ENCODE measurements around the gene PDPN.
"Not testable (repeated sequence)": the region's sequence is repeated elsewhere in the genome, so short reads cannot be mapped to it uniquely, and the experiment has no call there.

PDPN gene

GRCh38 chr1:13556224-13556764 is 27.3 kb upstream of the PDPN start:
- ATAC-seq: no peak
- H3K27me3 Mint-ChIP-seq: peaks cover 1% of the 10 kb centered on the region
- no peaks in the 10 kb centered on the region for H3K36me3 Mint-ChIP-seq (ENCODE audit: low read depth)

GRCh38 chr1:13560541-13560940 is 23.1 kb upstream of the PDPN start:
- ATAC-seq: no peak
- H3K4me3 Mint-ChIP-seq: no peak overlapping the region
- no peaks in the 10 kb centered on the region for H3K36me3 Mint-ChIP-seq (ENCODE audit: low read depth)
- H3K4me1 Mint-ChIP-seq: no peaks in the 10 kb centered on the region
- no peak for DNase-seq
- no peak overlapping the region for H3K27ac Mint-ChIP-seq
- H3K9me3 Mint-ChIP-seq: no peaks in the 10 kb centered on the region
- H3K27me3 Mint-ChIP-seq: peaks cover 5% of the 10 kb centered on the region

More at GRCh38 chr1:13556224-13556764, 27.3 kb upstream of the PDPN start:
- Mint-ChIP-seq H3K9me3 (no peaks in the 10 kb centered on the region), H3K4me1 (no peaks in the 10 kb centered on the region), H3K27ac (no peak overlapping the region), H3K4me3 (no peak overlapping the region)
- DNase-seq: no peak

GRCh38 chr1:13562981-13563380 is 20.7 kb upstream of the PDPN start:
- not testable (repeated sequence) for H3K9me3 Mint-ChIP-seq; H3K27me3 Mint-ChIP-seq; H3K36me3 Mint-ChIP-seq (ENCODE audit: low read depth); H3K4me3 Mint-ChIP-seq; H3K4me1 Mint-ChIP-seq; H3K27ac Mint-ChIP-seq; DNase-seq; ATAC-seq

GRCh38 chr1:13564073-13564472 is 19.6 kb upstream of the PDPN start:
- H3K27ac Mint-ChIP-seq: no peak overlapping the region
- peaks cover 7% of the 10 kb centered on the region for H3K27me3 Mint-ChIP-seq
- DNase-seq: no peak
- no peaks in the 10 kb centered on the region for H3K9me3 Mint-ChIP-seq
- no peak overlapping the region for H3K4me3 Mint-ChIP-seq
- H3K36me3 Mint-ChIP-seq (ENCODE audit: low read depth): no peaks in the 10 kb centered on the region
- no peaks in the 10 kb centered on the region for H3K4me1 Mint-ChIP-seq
- no peak for ATAC-seq

GRCh38 chr1:13570435-13570834 is 13.2 kb upstream of the PDPN start:
- H3K27me3 Mint-ChIP-seq: peaks cover 17% of the 10 kb centered on the region
- H3K36me3 Mint-ChIP-seq (ENCODE audit: low read depth); ATAC-seq; H3K27ac Mint-ChIP-seq; H3K9me3 Mint-ChIP-seq; H3K4me1 Mint-ChIP-seq; H3K4me3 Mint-ChIP-seq; DNase-seq: not testable (repeated sequence)

- Mint-ChIP-seq H3K9me3 (no peaks in the 10 kb centered on the region), H3K27me3 (peaks cover 17% of the 10 kb centered on the region), H3K4me1 (no peaks in the 10 kb centered on the region), H3K27ac (no peak overlapping the region), H3K36me3 (ENCODE audit: low read depth) (no peaks in the 10 kb centered on the region), H3K4me3 (no peak overlapping the region)
- ATAC-seq: no peak
- no peak for DNase-seq
Measured at GRCh38 chr1:13570924-13571323, 12.7 kb upstream of the PDPN start.

GRCh38 chr1:13573586-13573985 is 10.0 kb upstream of the PDPN start:
- H3K4me3 Mint-ChIP-seq: no peak overlapping the region
- H3K4me1 Mint-ChIP-seq: no peaks in the 10 kb centered on the region
- no peaks in the 10 kb centered on the region for H3K36me3 Mint-ChIP-seq (ENCODE audit: low read depth)
- H3K27ac Mint-ChIP-seq: no peak overlapping the region
- ATAC-seq: no peak
- DNase-seq: no peak
- H3K27me3 Mint-ChIP-seq: peaks cover 22% of the 10 kb centered on the region
- H3K9me3 Mint-ChIP-seq: no peaks in the 10 kb centered on the region

GRCh38 chr1:13576926-13577325 is 6.7 kb upstream of the PDPN start:
- ATAC-seq (no peak), DNase-seq (no peak)
- Mint-ChIP-seq H3K27ac (no peak overlapping the region), H3K36me3 (ENCODE audit: low read depth) (no peaks in the 10 kb centered on the region), H3K4me3 (no peak overlapping the region), H3K4me1 (no peaks in the 10 kb centered on the region), H3K9me3 (no peaks in the 10 kb centered on the region), H3K27me3 (peaks cover 27% of the 10 kb centered on the region)

GRCh38 chr1:13577846-13578245 is 5.8 kb upstream of the PDPN start:
- no peak for DNase-seq
- H3K36me3 Mint-ChIP-seq (ENCODE audit: low read depth): no peaks in the 10 kb centered on the region
- ATAC-seq: no peak
- no peaks in the 10 kb centered on the region for H3K9me3 Mint-ChIP-seq
- no peaks in the 10 kb centered on the region for H3K4me1 Mint-ChIP-seq
- H3K27ac Mint-ChIP-seq: no peak overlapping the region
- H3K27me3 Mint-ChIP-seq: peaks cover 36% of the 10 kb centered on the region
- no peak overlapping the region for H3K4me3 Mint-ChIP-seq

GRCh38 chr1:13581446-13581845 is 2.2 kb upstream of the PDPN start:
- ATAC-seq (no peak), DNase-seq (no peak)
- Mint-ChIP-seq H3K4me1 (no peaks in the 10 kb centered on the region), H3K4me3 (no peak overlapping the region), H3K9me3 (no peaks in the 10 kb centered on the region), H3K27ac (no peak overlapping the region), H3K36me3 (ENCODE audit: low read depth) (no peaks in the 10 kb centered on the region), H3K27me3 (peaks cover 58% of the 10 kb centered on the region)

GRCh38 chr1:13582713-13583443 is 754 bp upstream of the PDPN start:
- peaks cover 64% of the 10 kb centered on the region for H3K27me3 Mint-ChIP-seq
- H3K27ac Mint-ChIP-seq: no peak overlapping the region
- no peak overlapping the region for H3K4me3 Mint-ChIP-seq
- H3K9me3 Mint-ChIP-seq: no peaks in the 10 kb centered on the region
- DNase-seq (no peak), ATAC-seq (no peak)
- H3K4me1 Mint-ChIP-seq: no peaks in the 10 kb centered on the region
- no peaks in the 10 kb centered on the region for H3K36me3 Mint-ChIP-seq (ENCODE audit: low read depth)

GRCh38 chr1:13583966-13584791 is 547 bp downstream of the PDPN start:
- DNase-seq (no peak), ATAC-seq (peak; percentile 15)
- no peaks in the 10 kb centered on the region for H3K36me3 Mint-ChIP-seq (ENCODE audit: low read depth)
- no peak overlapping the region for H3K4me3 Mint-ChIP-seq
- H3K9me3 Mint-ChIP-seq: no peaks in the 10 kb centered on the region
- H3K4me1 Mint-ChIP-seq: no peaks in the 10 kb centered on the region
- no peak overlapping the region for H3K27ac Mint-ChIP-seq
- H3K27me3 Mint-ChIP-seq: peaks cover 59% of the 10 kb centered on the region

GRCh38 chr1:13584876-13585611 is 1.4 kb downstream of the PDPN start:
- Mint-ChIP-seq H3K27me3 (peaks cover 58% of the 10 kb centered on the region), H3K4me3 (no peak overlapping the region), H3K9me3 (no peaks in the 10 kb centered on the region), H3K4me1 (no peaks in the 10 kb centered on the region), H3K36me3 (ENCODE audit: low read depth) (no peaks in the 10 kb centered on the region), H3K27ac (no peak overlapping the region)
- ATAC-seq (no peak), DNase-seq (no peak)

GRCh38 chr1:13585612-13585991 is 2.0 kb downstream of the PDPN start:
- H3K27me3 Mint-ChIP-seq: peaks cover 61% of the 10 kb centered on the region
- H3K4me3 Mint-ChIP-seq: no peak overlapping the region
- H3K4me1 Mint-ChIP-seq: no peaks in the 10 kb centered on the region
- ATAC-seq (no peak), DNase-seq (no peak)
- no peaks in the 10 kb centered on the region for H3K36me3 Mint-ChIP-seq (ENCODE audit: low read depth)
- H3K27ac Mint-ChIP-seq: no peak overlapping the region
- no peaks in the 10 kb centered on the region for H3K9me3 Mint-ChIP-seq
